Activated CD4-positive, alpha-beta T cell treated with anti-CD3 and anti-CD28 coated beads, Interleukin-2, Interleukin-4, amounts not matched to agents 100 ng/mL and 50 ng/mL, durations not matched to agents 16 hours and 8 hours (primary cell): ENCODE data around the gene APBB1.

ENCODE experiments used
- DNase-seq: peaks from one replicate; pipeline ENCODE4 v3.0.0-alpha.2; 2020; ENCODE audit warnings: low spot score

APBB1 gene

GRCh38 chr11:6391537-6392134, 27.3 kb downstream of the APBB1 start:
- no peak for DNase-seq

GRCh38 chr11:6390718-6391469, 28.0 kb downstream of the APBB1 start:
- DNase-seq = no peak

DNA sequence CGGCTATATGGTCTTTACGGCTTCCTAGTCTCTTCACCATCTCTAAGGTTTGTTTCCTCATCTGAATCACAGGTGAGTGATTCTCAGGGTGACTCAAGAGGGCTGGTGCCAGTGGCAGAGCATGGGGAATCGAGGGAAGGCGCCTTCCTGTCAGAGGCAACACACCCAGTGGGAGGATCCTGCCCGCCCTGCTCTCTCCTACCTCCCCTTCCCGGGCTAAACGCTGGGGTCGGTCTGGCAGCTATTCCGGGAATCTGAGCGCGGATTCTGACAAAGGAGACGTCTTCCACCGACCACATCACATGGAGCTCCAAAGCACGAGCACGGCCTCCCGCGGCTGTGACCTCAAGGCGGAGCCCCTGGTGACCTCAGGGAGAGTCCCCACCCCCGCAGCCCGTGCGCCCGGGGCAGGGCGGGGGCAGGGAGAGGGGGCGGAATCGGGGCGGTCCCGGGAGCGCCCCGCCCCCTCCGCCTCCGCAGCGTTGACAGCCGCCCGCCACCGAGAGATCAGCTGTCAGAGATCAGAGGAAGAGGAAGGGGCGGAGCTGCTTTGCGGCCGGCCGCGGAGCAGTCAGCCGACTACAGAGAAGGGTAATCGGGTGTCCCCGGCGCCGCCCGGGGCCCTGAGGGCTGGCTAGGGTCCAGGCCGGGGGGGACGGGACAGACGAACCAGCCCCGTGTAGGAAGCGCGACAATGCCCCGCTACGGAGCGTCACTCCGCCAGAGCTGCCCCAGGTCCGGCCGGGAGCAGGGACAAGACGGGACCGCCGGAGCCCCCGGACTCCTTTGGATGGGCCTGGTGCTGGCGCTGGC, 28.8 kb downstream of the APBB1 start, which contains the start of gene SMPD1:
Gene SMPD1 (plus strand): TSS at position 570 of the 813 bp plus-strand sequence. CDS start 125 bp downstream, at position 695.
- peak; percentile 94 for DNase-seq

- DNase-seq = no peak
These were observed 30.1 kb downstream of the APBB1 start for GRCh38 chr11:6388748-6389147.

DNA sequence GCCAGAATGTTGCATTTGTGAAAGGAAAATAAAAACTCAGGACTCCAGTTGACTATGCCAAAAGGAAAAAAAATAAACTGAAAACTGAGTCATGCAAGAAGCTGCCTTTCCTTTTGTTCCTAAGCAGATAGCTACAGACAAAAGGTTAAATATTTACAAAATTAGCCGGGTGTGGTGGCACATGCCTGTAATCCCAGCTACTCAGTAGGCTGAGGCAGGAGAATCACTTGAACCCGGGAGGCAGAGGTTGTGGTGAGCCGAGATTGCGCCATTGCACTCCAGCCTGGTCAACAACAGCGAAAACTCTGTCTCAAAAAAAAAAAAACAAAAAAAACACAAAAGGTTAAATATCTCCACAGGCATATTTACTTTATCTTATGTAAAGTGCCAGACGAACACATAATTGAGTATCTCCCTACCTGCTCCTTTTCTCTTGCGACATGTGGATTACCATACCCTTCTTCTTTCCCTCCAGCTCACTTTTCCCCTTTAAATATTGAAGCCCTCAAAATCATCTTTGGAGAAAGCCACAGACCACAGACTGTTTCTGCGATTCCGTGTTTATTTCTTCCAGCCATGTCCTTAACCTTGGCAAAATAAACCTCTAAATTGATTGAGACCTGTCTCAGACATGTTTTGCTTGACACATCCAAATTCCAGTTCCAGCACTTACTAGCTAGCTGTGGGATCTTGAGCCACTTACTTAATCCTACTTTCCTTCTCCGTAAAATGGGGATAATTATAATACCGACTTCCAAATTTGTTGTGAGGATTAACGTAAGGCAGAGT, 30.9 kb downstream of the APBB1 start:
- DNase-seq = no peak

DNA sequence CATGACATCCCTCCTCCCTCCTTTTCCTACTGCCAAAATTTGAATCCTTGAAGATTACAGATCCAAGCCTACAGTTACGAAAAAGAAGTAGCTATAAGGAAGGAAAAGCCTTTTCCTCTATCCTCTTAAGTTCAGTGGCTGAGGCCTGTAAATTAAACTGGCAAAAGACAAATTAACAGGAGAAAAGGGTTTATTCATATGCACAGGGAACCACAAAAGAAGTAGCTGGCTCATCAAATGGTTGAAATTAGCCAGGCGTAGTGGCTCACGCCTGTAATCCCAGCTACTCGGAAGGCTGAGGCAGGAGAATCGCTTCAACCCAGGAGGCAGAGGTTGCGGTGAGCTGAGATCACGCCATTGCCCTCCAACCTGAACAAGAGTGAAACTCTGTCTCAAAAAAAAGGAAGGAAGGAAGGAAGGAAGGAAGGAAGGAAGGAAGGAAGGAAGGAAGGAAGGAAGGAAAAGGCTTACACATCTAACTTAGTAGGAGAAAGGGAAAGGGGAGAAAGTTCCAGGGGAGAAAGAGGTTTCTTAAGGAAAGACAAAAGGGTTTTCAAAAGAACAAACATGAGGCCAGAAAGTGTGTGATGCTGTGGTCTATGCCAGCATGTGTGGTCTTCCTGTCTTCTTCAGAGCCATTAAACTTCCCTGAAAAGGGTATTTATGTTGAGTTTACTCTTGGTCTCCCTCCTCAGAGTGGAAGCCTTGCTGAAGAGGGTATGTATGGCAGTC, 33.7 kb downstream of the APBB1 start:
- DNase-seq = no peak

- no peak for DNase-seq
These were observed 40.3 kb downstream of the APBB1 start for GRCh38 chr11:6378640-6378989.

GRCh38 chr11:6377902-6378639, 40.8 kb downstream of the APBB1 start:
- DNase-seq = no peak

GRCh38 chr11:6371825-6372224, 47.1 kb downstream of the APBB1 start:
- DNase-seq = no peak

GRCh38 chr11:6365659-6366058, 53.2 kb downstream of the APBB1 start:
- DNase-seq = no peak

GRCh38 chr11:6362873-6363678, 55.8 kb downstream of the APBB1 start:
- DNase-seq = peak; percentile 80

GRCh38 chr11:6362185-6362872, 56.6 kb downstream of the APBB1 start:
- no peak for DNase-seq

GRCh38 chr11:6360183-6360582, 58.7 kb downstream of the APBB1 start:
- DNase-seq = no peak

- peak; percentile 30 for DNase-seq
These were observed 61.7 kb downstream of the APBB1 start for GRCh38 chr11:6357222-6357621.

DNA sequence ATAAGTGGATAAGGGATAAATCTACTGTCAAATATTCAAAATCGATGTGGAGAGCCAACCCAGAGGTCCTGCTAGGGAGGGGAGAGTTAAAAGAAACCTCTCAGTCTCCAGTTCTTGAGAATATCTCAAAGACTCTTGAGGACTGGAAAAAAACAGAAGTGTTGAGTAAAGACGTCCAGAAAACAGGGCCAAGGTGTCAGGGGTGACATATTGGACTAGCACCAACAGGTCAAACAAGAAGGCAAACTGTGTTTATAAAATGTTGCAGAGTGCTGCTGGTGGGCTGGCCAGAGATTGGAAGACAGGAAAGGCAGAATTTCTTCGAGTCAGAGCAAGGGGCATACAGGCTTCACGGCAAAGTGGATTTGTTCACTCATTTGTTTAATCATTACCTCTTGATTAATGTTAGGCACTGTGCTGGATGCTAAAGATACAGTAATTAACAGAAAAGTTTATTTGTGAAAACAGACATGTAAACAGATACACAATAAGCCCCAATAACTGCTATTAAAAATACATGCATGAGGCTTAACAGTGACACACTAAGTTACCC, 62.3 kb downstream of the APBB1 start:
- DNase-seq = no peak

GRCh38 chr11:6354651-6355485, 64.0 kb downstream of the APBB1 start:
- no peak for DNase-seq

- DNase-seq = peak; percentile 72
These were observed 65.4 kb downstream of the APBB1 start for GRCh38 chr11:6353367-6353987.
